Measurements from ENCODE around the gene KCNQ1. TPM values are rescaled to one million over a fixed set of nuclear protein-coding genes. Genes with fewer than 3 reads are reported as not detected.

KCNQ1 gene
- total and polyA plus RNA-seq, 8 donors, result 14.0 to 61.1 (median 46.7) TPM

- H3K9me3 ChIP-seq, result no peaks in the 10 kb centered on the region
- H3K36me3 ChIP-seq, result no peaks in the 10 kb centered on the region
- ATAC-seq (no peak), FAIRE-seq (no peak), DNase-seq (peak in 2 of 6 donors; percentile 12 to 62)
- no peaks in the 10 kb centered on the region for H3K4me1 ChIP-seq
- no peak for TF ChIP-seq CTCF (IDR thresholded peaks at IDR 0.05)
- H3K27me3 ChIP-seq, result no peaks in the 10 kb centered on the region
- no peak overlapping the region for H3K27ac ChIP-seq
- 98 to 99% methylated on average over 23 to 26 of the region's 26 CpGs for WGBS, 2 donors
- intact Hi-C loops (cut with DNase I), result no loop called here
- H3K4me3 ChIP-seq, result no peak overlapping the region
These were observed 125.5 kb downstream of the KCNQ1 start for GRCh38 chr11:2570211-2570811.

- Histone ChIP-seq H3K36me3 (no peaks in the 10 kb centered on the region), H3K9me3 (no peaks in the 10 kb centered on the region), H3K4me1 (no peaks in the 10 kb centered on the region), H3K27ac (no peak overlapping the region), H3K27me3 (no peaks in the 10 kb centered on the region), H3K4me3 (no peak overlapping the region)
- intact Hi-C loops (cut with DNase I), result no loop called here
- DNase-seq (peak in 3 of 6 donors; percentile 18 to 68 (median 42)), FAIRE-seq (no peak), ATAC-seq (no peak)
- TF ChIP-seq CTCF (IDR thresholded peaks at IDR 0.05), result no peak
- WGBS, 2 donors, result 94% methylated on average over 25 of the region's 25 CpGs
These were observed 126.2 kb downstream of the KCNQ1 start for GRCh38 chr11:2570841-2571597.

- FAIRE-seq, result no peak
- peak in 3 of 6 donors; percentile 14 to 71 (median 52) for DNase-seq
These were observed 126.9 kb downstream of the KCNQ1 start for GRCh38 chr11:2571598-2572281.

GRCh38 chr11:2572491-2573239 lies 127.9 kb downstream of the KCNQ1 start:
- DNase-seq (peak in 3 of 6 donors; percentile 9 to 44 (median 44)), FAIRE-seq (no peak), ATAC-seq (no peak)
- 95 to 97% methylated on average over 32 to 33 of the region's 33 CpGs for WGBS, 2 donors
- no peaks in the 10 kb centered on the region for H3K36me3 ChIP-seq
- H3K4me1 ChIP-seq, result no peaks in the 10 kb centered on the region
- no peak overlapping the region for H3K4me3 ChIP-seq
- H3K27ac ChIP-seq, result no peak overlapping the region
- intact Hi-C loops (cut with DNase I), result no loop called here
- no peaks in the 10 kb centered on the region for H3K9me3 ChIP-seq
- no peak for TF ChIP-seq CTCF (IDR thresholded peaks at IDR 0.05)
- H3K27me3 ChIP-seq, result no peaks in the 10 kb centered on the region

More at GRCh38 chr11:2571598-2572281, 126.9 kb downstream of the KCNQ1 start:
- no peaks in the 10 kb centered on the region for H3K27me3 ChIP-seq
- H3K36me3 ChIP-seq, result no peaks in the 10 kb centered on the region
- H3K4me1 ChIP-seq, result no peaks in the 10 kb centered on the region
- H3K9me3 ChIP-seq, result no peaks in the 10 kb centered on the region
- no peak for ATAC-seq
- H3K27ac ChIP-seq, result no peak overlapping the region
- intact Hi-C loops (cut with DNase I), result no loop called here
- H3K4me3 ChIP-seq, result no peak overlapping the region
- no peak for TF ChIP-seq CTCF (IDR thresholded peaks at IDR 0.05)
- 96 to 99% methylated on average over 22 to 23 of the region's 23 CpGs for WGBS, 2 donors
